ENCODE data around the gene KCNQ1. TPM values are rescaled to one million over a fixed set of nuclear protein-coding genes. Genes with fewer than 3 reads are reported as not detected.

Gene KCNQ1
- polyA plus RNA-seq, 1 donor (not counting 4 experiments of a cell fraction or from before 2014, with no cell fraction given) = not detected

- DNase-seq (ENCODE audit: low read depth, low spot score) = peak; percentile 9
- TF ChIP-seq CTCF (optimal IDR thresholded peaks at IDR 0.05 in 1 of 3, IDR thresholded peaks at IDR 0.05 in 1 of 3, conservative IDR thresholded peaks at IDR 0.05 in 1 of 3; ENCODE audit: extremely low read depth in 1 of 3, insufficient read depth in 2 of 3, low read length in 3 of 3) = no peak
- TF ChIP-seq EZH2 (IDR thresholded peaks at IDR 0.05; ENCODE audit: low read length) = no peak
- H3K27ac ChIP-seq (ENCODE audit: control insufficient read depth, insufficient read depth, low read length) = no peak overlapping the region
- H3K4me1 ChIP-seq (ENCODE audit: control insufficient read depth, extremely low read depth, insufficient read depth, low read length) = peaks cover 8% of the 10 kb centered on the region
- H3K36me3 ChIP-seq (ENCODE audit: control insufficient read depth in 2 of 2, extremely low read depth in 1 of 2, insufficient read depth in 2 of 2, low read length in 2 of 2) = no peaks in the 10 kb centered on the region
- no peaks in the 10 kb centered on the region for H3K9me1 ChIP-seq (ENCODE audit: control insufficient read depth, extremely low read depth, insufficient read depth, low read length)
- no peak overlapping the region for H2AFZ ChIP-seq (ENCODE audit: control insufficient read depth, low read length)
- no peak overlapping the region for H3K9ac ChIP-seq (ENCODE audit: control insufficient read depth, extremely low read depth, insufficient read depth, low read length)
- no peaks in the 10 kb centered on the region for H4K20me1 ChIP-seq (ENCODE audit: control insufficient read depth, extremely low read depth, insufficient read depth, low read length)
- peaks cover 7% of the 10 kb centered on the region for H3K27me3 ChIP-seq (ENCODE audit: control insufficient read depth, extremely low read depth, insufficient read depth, low read length)
- peak; percentile 32 for FAIRE-seq
- peak overlapping the region; percentile 59 for H3K4me2 ChIP-seq (ENCODE audit: control insufficient read depth, extremely low read depth, insufficient read depth, low read depth, low read length)
- H3K79me2 ChIP-seq (ENCODE audit: control insufficient read depth, insufficient read depth, low read length) = no peaks in the 10 kb centered on the region
- H3K9me3 ChIP-seq (ENCODE audit: control insufficient read depth, low read depth, low read length) = no peaks in the 10 kb centered on the region
- peak overlapping the region in 2 of 3 experiments; percentile 0 to 39 for H3K4me3 ChIP-seq (ENCODE audit: control insufficient read depth in 2 of 3, extremely low read depth in 1 of 3, insufficient read depth in 2 of 3, low read depth in 1 of 3, low read length in 3 of 3)
- dilution Hi-C loops (cut with MboI; ENCODE audit: extremely low pct_ligation_motif_present, low sequenced_read_pairs) = no loop called here
These were observed 36.4 kb downstream of the KCNQ1 start for GRCh38 chr11:2481253-2481652.

GRCh38 chr11:2482204-2482603, 37.4 kb downstream of the KCNQ1 start:
- Histone ChIP-seq H3K36me3 (ENCODE audit: control insufficient read depth in 2 of 2, extremely low read depth in 1 of 2, insufficient read depth in 2 of 2, low read length in 2 of 2) (no peaks in the 10 kb centered on the region), H3K9me1 (ENCODE audit: control insufficient read depth, extremely low read depth, insufficient read depth, low read length) (no peaks in the 10 kb centered on the region), H3K79me2 (ENCODE audit: control insufficient read depth, insufficient read depth, low read length) (no peaks in the 10 kb centered on the region), H3K9ac (ENCODE audit: control insufficient read depth, extremely low read depth, insufficient read depth, low read length) (no peak overlapping the region), H3K4me1 (ENCODE audit: control insufficient read depth, extremely low read depth, insufficient read depth, low read length) (peaks cover 8% of the 10 kb centered on the region), H4K20me1 (ENCODE audit: control insufficient read depth, extremely low read depth, insufficient read depth, low read length) (no peaks in the 10 kb centered on the region), H3K9me3 (ENCODE audit: control insufficient read depth, low read depth, low read length) (no peaks in the 10 kb centered on the region), H3K4me2 (ENCODE audit: control insufficient read depth, extremely low read depth, insufficient read depth, low read depth, low read length) (no peak overlapping the region), H2AFZ (ENCODE audit: control insufficient read depth, low read length) (no peak overlapping the region), H3K4me3 (ENCODE audit: control insufficient read depth in 2 of 3, extremely low read depth in 1 of 3, insufficient read depth in 2 of 3, low read depth in 1 of 3, low read length in 3 of 3) (no peak overlapping the region), H3K27me3 (ENCODE audit: control insufficient read depth, extremely low read depth, insufficient read depth, low read length) (peaks cover 7% of the 10 kb centered on the region), H3K27ac (ENCODE audit: control insufficient read depth, insufficient read depth, low read length) (no peak overlapping the region)
- FAIRE-seq (no peak), DNase-seq (ENCODE audit: low read depth, low spot score) (no peak)
- dilution Hi-C loops (cut with MboI; ENCODE audit: extremely low pct_ligation_motif_present, low sequenced_read_pairs) = no loop called here
- TF ChIP-seq EZH2 (IDR thresholded peaks at IDR 0.05; ENCODE audit: low read length) (no peak), CTCF (optimal IDR thresholded peaks at IDR 0.05 in 1 of 3, IDR thresholded peaks at IDR 0.05 in 1 of 3, conservative IDR thresholded peaks at IDR 0.05 in 1 of 3; ENCODE audit: extremely low read depth in 1 of 3, insufficient read depth in 2 of 3, low read length in 3 of 3) (no peak)

All from keratinocyte (primary cell).